Hepatocyte (in vitro differentiated cells): Measurements from ENCODE around the gene RASGRP4. TPM values are rescaled to one million over a fixed set of nuclear protein-coding genes. Genes with fewer than 3 reads are reported as not detected.

Experiments used
- DNase-seq: peaks from one replicate; pipeline ENCODE4 v3.0.0-alpha.2; 2016; ENCODE audit warnings: low spot score
- H2AFZ ChIP-seq: fragments of 200-600 bp; sonication (generic); 2 replicates; pipeline ENCODE4 v1.6.0; 2016; ENCODE audit warnings: antibody characterized with exemption, mild to moderate bottlenecking
- H3K27ac ChIP-seq: fragments of 200-600 bp; sonication (generic); 2 replicates; pipeline ENCODE4 v1.5.1; 2016; ENCODE audit warnings: mild to moderate bottlenecking
- H3K27me3 ChIP-seq: fragments of 200-600 bp; sonication (generic); 2 replicates; pipeline ENCODE4 v1.6.1; 2016
- H3K36me3 ChIP-seq: fragments of 200-600 bp; sonication (generic); replicated peaks from 2 replicates; pipeline ENCODE4 v1.5.1; 2016; ENCODE audit warnings: low read depth; ENCODE audit not compliant: insufficient read depth
- H3K4me1 ChIP-seq: fragments of 200-600 bp; sonication (generic); 2 replicates; pipeline ENCODE4 v1.5.1; 2016; ENCODE audit warnings: mild to moderate bottlenecking, moderate library complexity; ENCODE audit not compliant: insufficient read depth
- H3K4me2 ChIP-seq: fragments of 200-600 bp; sonication (generic); 2 replicates; pipeline ENCODE4 v1.6.0; 2016
- H3K4me3 ChIP-seq: fragments of 200-600 bp; sonication (generic); 2 replicates; pipeline ENCODE4 v1.5.1; 2016; ENCODE audit warnings: mild to moderate bottlenecking
- H3K79me2 ChIP-seq: fragments of 200-600 bp; sonication (generic); 2 replicates; pipeline ENCODE4 v1.6.0; 2017; ENCODE audit warnings: mild to moderate bottlenecking
- H3K9me2 ChIP-seq: fragments of 200-600 bp; sonication (generic); replicated peaks from 2 replicates; pipeline ENCODE4 v1.6.0; 2017; ENCODE audit warnings: mild to moderate bottlenecking; ENCODE audit not compliant: insufficient read depth
- H3K9me3 ChIP-seq: fragments of 200-600 bp; sonication (generic); 2 replicates; pipeline ENCODE4 v1.5.1; 2016; ENCODE audit warnings: low read depth, mild to moderate bottlenecking
- H4K20me1 ChIP-seq: fragments of 200-600 bp; sonication (generic); 2 replicates; pipeline ENCODE4 v1.6.0; 2016; ENCODE audit warnings: mild to moderate bottlenecking; ENCODE audit not compliant: insufficient read depth, poor library complexity, severe bottlenecking
- EZH2 ChIP-seq: fragments of 200-600 bp; sonication (generic); IDR thresholded peaks from 2 replicates; pipeline ENCODE4 v1.6.1; 2016; ENCODE audit warnings: antibody characterized with exemption, mild to moderate bottlenecking, borderline replicate concordance
- EZH2phosphoT487 ChIP-seq: fragments of 200-600 bp; sonication (generic); IDR thresholded peaks from one replicate; pipeline ENCODE4 v1.6.1; 2018; ENCODE audit warnings: antibody characterized with exemption, mild to moderate bottlenecking, low read depth, moderate library complexity; ENCODE audit not compliant: unreplicated experiment, severe bottlenecking
- WGBS: methylation state at CpG from one replicate; pipeline ENCODE4 v1.1.6; 2016; ENCODE audit warnings: low lambda C conversion rate; ENCODE audit errors: missing lambda C conversion rate; 5-methylcytosine and 5-hydroxymethylcytosine counted together
- polyA plus RNA-seq: library from polyadenylated mRNA; unstranded; fragments of >200 nt; fragmentation: Nextera tagmentation; extraction: Ambion mirVana; gene quantifications from 2 replicates; pipeline ENCODE4 v1.2.1, GENCODE V29; 2016
- total RNA-seq: library from RNA; depleted of rRNA; stranded (reverse); fragments of >200 nt; gene quantifications from 2 replicates; pipeline ENCODE4 v1.2.3, GENCODE V29; 2014
- TF ChIP-seq, protein P1 (sequence below): fragments of 200-600 bp; sonication (generic); IDR thresholded peaks from 2 replicates; pipeline ENCODE4 v1.5.1; 2016; ENCODE audit warnings: antibody characterized with exemption, mild to moderate bottlenecking; ENCODE audit not compliant: poor library complexity

The RASGRP4 gene
- total and polyA plus RNA-seq, 2 experiments from 2014 or later: 0.07 TPM; not detected in 1

DNA sequence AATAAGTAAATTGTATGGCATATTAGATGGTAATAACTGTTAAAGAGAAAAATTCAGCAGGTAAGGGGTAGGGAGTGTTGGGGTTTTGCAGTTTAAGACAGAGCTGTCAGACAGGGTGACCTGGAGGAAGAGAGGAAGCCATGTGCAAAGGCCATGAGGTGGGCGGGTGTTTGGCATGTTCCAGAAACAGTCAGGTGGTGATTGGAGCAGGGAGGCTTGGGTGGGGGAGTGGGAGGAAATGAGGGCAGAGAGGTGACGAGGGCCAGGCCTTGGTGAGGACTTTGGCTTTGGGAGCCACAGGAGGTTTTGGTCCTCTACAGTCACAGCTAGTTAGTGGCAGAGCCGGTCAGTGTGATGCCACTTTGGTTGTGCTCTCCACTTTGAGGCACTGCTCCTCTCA is 27.6 kb upstream of the RASGRP4 start:
- H3K79me2 ChIP-seq: no peaks in the 10 kb centered on the region
- no peaks in the 10 kb centered on the region for H3K9me2 ChIP-seq
- no peak overlapping the region for H3K4me2 ChIP-seq
- TF ChIP-seq EZH2: no peak
- TF ChIP-seq EZH2phosphoT487: no peak
- H3K27me3 ChIP-seq: no peaks in the 10 kb centered on the region
- DNase-seq: no peak
- H3K27ac ChIP-seq: no peak overlapping the region
- H3K4me3 ChIP-seq: no peak overlapping the region
- no peaks in the 10 kb centered on the region for H3K9me3 ChIP-seq
- WGBS: 82% methylated on average over 3 of the region's 3 CpGs
- no peaks in the 10 kb centered on the region for H4K20me1 ChIP-seq
- no peak overlapping the region for H2AFZ ChIP-seq
- no peaks in the 10 kb centered on the region for H3K36me3 ChIP-seq
- H3K4me1 ChIP-seq: no peaks in the 10 kb centered on the region

DNA sequence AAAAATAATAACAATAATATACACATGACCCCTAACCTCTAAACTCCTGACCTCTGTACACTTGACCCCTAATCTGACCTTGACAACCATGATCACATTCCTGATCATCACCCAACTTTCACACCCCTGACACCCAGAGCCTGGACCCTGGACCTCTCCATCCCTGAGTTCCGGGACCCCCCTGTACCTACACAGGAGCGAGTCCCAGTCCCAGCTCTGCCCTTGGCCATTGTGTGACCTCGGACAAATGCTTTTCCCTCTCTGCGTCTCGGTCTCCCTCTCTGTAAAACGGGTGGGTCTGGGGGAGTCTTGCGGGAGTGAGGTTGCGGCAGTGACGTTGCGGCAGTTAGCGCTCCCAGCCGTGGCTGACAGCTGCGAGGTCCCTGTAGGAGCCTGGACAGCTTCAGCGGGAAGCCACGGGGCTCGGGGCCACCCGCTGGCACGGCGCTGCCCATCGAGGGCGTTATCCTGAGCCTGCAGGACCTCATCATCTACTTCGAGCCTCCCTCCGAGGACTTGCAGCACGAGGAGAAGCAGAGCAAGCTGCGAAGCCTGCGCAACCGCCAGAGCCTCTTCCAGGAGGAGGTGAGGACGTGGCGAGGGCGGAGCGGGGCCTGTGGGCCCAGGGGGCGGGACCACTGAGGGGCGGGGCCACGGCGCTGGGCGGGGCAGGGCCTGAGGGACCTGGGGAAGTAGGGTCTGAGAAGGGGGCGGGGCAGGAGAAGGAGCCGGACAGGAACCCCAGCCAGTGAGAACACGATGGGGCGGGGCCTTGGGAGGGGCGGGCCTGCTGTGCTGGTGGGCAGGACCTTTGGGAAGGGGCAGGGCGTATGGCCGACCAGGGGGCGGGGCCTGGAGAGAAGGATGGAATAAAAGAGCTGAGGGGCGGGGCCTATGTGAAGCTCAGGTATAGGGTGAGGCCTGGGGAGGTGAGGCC is 26.7 kb upstream of the RASGRP4 start:
- TF ChIP-seq EZH2 (no peak), EZH2phosphoT487 (no peak)
- TF ChIP-seq, protein P1, sequence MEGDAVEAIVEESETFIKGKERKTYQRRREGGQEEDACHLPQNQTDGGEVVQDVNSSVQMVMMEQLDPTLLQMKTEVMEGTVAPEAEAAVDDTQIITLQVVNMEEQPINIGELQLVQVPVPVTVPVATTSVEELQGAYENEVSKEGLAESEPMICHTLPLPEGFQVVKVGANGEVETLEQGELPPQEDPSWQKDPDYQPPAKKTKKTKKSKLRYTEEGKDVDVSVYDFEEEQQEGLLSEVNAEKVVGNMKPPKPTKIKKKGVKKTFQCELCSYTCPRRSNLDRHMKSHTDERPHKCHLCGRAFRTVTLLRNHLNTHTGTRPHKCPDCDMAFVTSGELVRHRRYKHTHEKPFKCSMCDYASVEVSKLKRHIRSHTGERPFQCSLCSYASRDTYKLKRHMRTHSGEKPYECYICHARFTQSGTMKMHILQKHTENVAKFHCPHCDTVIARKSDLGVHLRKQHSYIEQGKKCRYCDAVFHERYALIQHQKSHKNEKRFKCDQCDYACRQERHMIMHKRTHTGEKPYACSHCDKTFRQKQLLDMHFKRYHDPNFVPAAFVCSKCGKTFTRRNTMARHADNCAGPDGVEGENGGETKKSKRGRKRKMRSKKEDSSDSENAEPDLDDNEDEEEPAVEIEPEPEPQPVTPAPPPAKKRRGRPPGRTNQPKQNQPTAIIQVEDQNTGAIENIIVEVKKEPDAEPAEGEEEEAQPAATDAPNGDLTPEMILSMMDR: no peak
- H3K9me2 ChIP-seq: no peaks in the 10 kb centered on the region
- no peaks in the 10 kb centered on the region for H4K20me1 ChIP-seq
- no peaks in the 10 kb centered on the region for H3K9me3 ChIP-seq
- no peaks in the 10 kb centered on the region for H3K79me2 ChIP-seq
- H3K27me3 ChIP-seq: no peaks in the 10 kb centered on the region
- H3K27ac ChIP-seq: no peak overlapping the region
- H3K4me3 ChIP-seq: no peak overlapping the region
- no peak overlapping the region for H3K4me2 ChIP-seq
- DNase-seq: no peak
- 90% methylated on average over 28 of the region's 45 CpGs for WGBS
- no peaks in the 10 kb centered on the region for H3K4me1 ChIP-seq
- H2AFZ ChIP-seq: no peak overlapping the region
- no peaks in the 10 kb centered on the region for H3K36me3 ChIP-seq

DNA sequence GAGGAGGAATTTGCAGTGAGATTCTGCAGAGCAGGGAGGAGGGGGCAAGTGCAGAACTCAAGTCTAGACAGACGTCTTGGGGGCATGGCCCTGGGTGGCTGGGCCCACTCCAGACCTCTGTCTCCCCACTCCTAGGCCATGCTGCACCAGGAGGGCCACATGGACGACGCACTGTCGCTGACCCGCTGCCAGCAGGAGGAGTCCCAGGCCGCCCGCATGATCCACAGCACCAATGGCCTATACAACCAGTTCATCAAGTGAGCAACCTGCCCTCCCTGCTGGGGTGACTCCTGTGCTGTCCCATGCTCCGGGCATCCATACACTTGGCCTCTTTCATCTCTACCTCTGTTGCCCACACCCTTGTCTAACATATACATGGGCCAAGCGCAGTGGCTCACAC is 25.6 kb upstream of the RASGRP4 start:
- Histone ChIP-seq H3K9me2 (no peaks in the 10 kb centered on the region), H4K20me1 (no peaks in the 10 kb centered on the region), H3K36me3 (no peaks in the 10 kb centered on the region), H3K4me2 (no peak overlapping the region), H3K27ac (no peak overlapping the region), H3K4me3 (no peak overlapping the region), H3K9me3 (no peaks in the 10 kb centered on the region), H3K4me1 (no peaks in the 10 kb centered on the region), H2AFZ (no peak overlapping the region), H3K27me3 (no peaks in the 10 kb centered on the region), H3K79me2 (no peaks in the 10 kb centered on the region)
- TF ChIP-seq EZH2: no peak
- TF ChIP-seq, protein P1: no peak
- no peak for TF ChIP-seq EZH2phosphoT487
- DNase-seq: no peak
- 95% methylated on average over 8 of the region's 9 CpGs for WGBS

DNA sequence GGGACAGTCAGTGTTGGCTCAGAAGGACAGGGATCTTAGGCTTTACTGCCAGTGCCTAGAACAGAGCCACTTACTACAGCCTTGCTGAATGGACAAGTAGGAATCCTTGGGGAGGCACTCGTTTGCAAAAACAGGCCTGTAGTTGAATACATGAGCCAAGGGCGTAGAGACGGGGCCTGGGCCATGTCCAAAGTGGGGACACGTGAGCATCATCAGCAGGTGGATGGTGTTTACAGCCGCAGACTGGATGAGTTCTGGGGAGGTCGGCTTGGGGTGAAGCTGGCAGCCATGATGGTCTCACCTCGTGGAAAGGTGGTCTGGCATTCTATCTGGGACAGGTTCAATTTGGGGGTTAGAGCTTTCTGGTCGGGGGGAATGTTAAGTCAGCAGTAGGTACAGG is 25.0 kb upstream of the RASGRP4 start:
- Histone ChIP-seq H3K36me3 (no peaks in the 10 kb centered on the region), H3K27me3 (no peaks in the 10 kb centered on the region), H3K9me3 (no peaks in the 10 kb centered on the region), H2AFZ (no peak overlapping the region), H3K27ac (no peak overlapping the region), H3K4me1 (no peaks in the 10 kb centered on the region), H3K9me2 (no peaks in the 10 kb centered on the region), H4K20me1 (no peaks in the 10 kb centered on the region), H3K79me2 (no peaks in the 10 kb centered on the region), H3K4me3 (no peak overlapping the region), H3K4me2 (no peak overlapping the region)
- 90% methylated on average over 8 of the region's 8 CpGs for WGBS
- no peak for TF ChIP-seq EZH2phosphoT487
- TF ChIP-seq EZH2: no peak
- TF ChIP-seq, protein P1: no peak
- no peak for DNase-seq
